Measurements from ENCODE around the gene JOSD2.

The JOSD2 gene

DNA sequence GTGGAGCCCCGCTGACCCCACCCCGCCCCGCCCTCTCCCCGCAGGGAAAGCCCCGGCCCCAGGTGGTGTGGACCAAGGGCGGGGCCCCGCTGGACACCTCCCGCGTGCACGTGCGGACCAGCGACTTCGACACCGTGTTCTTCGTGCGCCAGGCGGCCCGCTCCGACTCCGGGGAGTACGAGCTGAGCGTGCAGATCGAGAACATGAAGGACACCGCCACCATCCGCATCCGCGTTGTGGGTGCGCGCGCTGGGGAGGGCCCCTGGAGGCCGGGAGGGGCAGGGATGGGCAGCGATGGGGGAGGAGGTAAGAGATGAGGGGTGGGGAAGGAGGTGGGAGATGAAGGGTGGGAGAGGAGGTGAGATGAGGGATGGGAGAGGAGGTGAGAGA, 51.9 kb downstream of the JOSD2 start:
- Histone ChIP-seq H3K27me3 (ENCODE audit: insufficient read depth, poor library complexity, severe bottlenecking) (no peaks in the 10 kb centered on the region), H3K27ac (replicated peaks) (no peak overlapping the region), H3K4me3 (replicated peaks; ENCODE audit: insufficient read depth, low read length) (no peak overlapping the region)
- TF ChIP-seq SPI1 (IDR thresholded peaks at IDR 0.05; ENCODE audit: borderline replicate concordance, low read depth) (no peak), POLR2AphosphoS5 (IDR thresholded peaks at IDR 0.05; ENCODE audit: low read depth) (no peak), GABPA (IDR thresholded peaks at IDR 0.05; ENCODE audit: low read depth) (no peak)
- TF ChIP-seq, protein P1, sequence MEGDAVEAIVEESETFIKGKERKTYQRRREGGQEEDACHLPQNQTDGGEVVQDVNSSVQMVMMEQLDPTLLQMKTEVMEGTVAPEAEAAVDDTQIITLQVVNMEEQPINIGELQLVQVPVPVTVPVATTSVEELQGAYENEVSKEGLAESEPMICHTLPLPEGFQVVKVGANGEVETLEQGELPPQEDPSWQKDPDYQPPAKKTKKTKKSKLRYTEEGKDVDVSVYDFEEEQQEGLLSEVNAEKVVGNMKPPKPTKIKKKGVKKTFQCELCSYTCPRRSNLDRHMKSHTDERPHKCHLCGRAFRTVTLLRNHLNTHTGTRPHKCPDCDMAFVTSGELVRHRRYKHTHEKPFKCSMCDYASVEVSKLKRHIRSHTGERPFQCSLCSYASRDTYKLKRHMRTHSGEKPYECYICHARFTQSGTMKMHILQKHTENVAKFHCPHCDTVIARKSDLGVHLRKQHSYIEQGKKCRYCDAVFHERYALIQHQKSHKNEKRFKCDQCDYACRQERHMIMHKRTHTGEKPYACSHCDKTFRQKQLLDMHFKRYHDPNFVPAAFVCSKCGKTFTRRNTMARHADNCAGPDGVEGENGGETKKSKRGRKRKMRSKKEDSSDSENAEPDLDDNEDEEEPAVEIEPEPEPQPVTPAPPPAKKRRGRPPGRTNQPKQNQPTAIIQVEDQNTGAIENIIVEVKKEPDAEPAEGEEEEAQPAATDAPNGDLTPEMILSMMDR (IDR thresholded peaks at IDR 0.05; ENCODE audit: insufficient read depth, low read length) = no peak
- TF ChIP-seq, protein P2, sequence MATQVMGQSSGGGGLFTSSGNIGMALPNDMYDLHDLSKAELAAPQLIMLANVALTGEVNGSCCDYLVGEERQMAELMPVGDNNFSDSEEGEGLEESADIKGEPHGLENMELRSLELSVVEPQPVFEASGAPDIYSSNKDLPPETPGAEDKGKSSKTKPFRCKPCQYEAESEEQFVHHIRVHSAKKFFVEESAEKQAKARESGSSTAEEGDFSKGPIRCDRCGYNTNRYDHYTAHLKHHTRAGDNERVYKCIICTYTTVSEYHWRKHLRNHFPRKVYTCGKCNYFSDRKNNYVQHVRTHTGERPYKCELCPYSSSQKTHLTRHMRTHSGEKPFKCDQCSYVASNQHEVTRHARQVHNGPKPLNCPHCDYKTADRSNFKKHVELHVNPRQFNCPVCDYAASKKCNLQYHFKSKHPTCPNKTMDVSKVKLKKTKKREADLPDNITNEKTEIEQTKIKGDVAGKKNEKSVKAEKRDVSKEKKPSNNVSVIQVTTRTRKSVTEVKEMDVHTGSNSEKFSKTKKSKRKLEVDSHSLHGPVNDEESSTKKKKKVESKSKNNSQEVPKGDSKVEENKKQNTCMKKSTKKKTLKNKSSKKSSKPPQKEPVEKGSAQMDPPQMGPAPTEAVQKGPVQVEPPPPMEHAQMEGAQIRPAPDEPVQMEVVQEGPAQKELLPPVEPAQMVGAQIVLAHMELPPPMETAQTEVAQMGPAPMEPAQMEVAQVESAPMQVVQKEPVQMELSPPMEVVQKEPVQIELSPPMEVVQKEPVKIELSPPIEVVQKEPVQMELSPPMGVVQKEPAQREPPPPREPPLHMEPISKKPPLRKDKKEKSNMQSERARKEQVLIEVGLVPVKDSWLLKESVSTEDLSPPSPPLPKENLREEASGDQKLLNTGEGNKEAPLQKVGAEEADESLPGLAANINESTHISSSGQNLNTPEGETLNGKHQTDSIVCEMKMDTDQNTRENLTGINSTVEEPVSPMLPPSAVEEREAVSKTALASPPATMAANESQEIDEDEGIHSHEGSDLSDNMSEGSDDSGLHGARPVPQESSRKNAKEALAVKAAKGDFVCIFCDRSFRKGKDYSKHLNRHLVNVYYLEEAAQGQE (IDR thresholded peaks at IDR 0.05; ENCODE audit: insufficient replicate concordance, low read depth) = no peak
- no peak for DNase-seq (ENCODE audit: low read depth in 1 of 2, low spot score in 1 of 2)

DNA sequence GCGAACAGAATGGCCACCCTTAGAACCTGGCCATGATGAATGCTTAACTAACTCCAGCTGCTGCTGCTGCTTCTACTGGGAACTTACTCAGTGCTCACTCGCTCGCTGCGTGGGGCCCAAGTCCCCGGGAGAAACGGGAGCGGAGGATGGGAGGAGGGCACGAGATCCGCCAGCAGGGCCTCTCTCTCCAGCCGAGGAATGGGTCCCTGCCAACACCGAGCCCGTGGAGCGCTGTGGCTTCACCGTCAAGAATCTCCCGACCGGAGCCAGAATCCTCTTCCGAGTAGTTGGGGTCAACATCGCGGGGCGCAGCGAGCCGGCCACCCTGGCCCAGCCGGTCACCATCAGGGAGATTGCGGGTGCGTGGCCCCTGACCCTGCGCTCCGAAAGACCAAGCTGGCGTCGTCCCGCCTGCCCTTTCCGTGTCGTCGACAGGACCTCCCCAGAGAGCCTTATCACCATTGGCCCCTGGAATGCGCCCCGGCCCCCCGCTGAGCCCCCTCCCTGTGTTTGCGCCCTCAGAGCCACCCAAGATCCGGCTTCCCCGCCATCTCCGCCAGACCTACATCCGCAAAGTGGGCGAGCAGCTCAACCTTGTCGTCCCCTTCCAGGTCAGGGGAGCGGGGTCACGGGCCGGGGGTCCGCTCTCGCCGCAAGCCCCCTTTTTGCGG, 52.5 kb downstream of the JOSD2 start:
- DNase-seq (ENCODE audit: low read depth in 1 of 2, low spot score in 1 of 2) = no peak
- TF ChIP-seq, protein P1 (IDR thresholded peaks at IDR 0.05; ENCODE audit: insufficient read depth, low read length) = no peak
- no peak for TF ChIP-seq POLR2AphosphoS5 (IDR thresholded peaks at IDR 0.05; ENCODE audit: low read depth)
- no peaks in the 10 kb centered on the region for H3K27me3 ChIP-seq (ENCODE audit: insufficient read depth, poor library complexity, severe bottlenecking)
- H3K4me3 ChIP-seq (replicated peaks; ENCODE audit: insufficient read depth, low read length) = no peak overlapping the region
- H3K27ac ChIP-seq (replicated peaks) = no peak overlapping the region

DNA sequence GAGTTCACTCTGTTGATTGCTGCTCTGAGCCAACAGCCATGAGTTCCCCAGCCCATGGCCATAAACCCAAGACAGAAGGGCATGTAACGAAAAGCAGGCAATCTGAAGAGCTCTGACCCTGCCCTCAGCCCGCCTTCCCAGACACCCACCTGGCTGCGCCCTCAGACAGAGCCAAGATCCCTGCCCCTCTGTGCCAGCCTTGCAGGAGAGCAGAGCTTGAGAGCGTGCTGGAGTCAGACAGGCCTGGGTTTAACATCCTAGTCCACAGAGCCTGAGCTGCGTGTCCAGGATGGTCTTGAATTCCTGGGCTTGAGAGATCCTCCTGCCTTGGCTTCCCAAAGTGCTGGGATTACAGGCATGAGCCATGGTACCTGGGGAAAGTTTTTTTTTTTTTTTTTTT, 53.7 kb downstream of the JOSD2 start:
- no peak for DNase-seq (ENCODE audit: low read depth in 1 of 2, low spot score in 1 of 2)
- Histone ChIP-seq H3K27ac (replicated peaks) (no peak overlapping the region), H3K27me3 (ENCODE audit: insufficient read depth, poor library complexity, severe bottlenecking) (no peaks in the 10 kb centered on the region), H3K4me3 (replicated peaks; ENCODE audit: insufficient read depth, low read length) (no peak overlapping the region)
- TF ChIP-seq, protein P2 (IDR thresholded peaks at IDR 0.05; ENCODE audit: insufficient replicate concordance, low read depth) = no peak
- TF ChIP-seq, protein P1 (IDR thresholded peaks at IDR 0.05; ENCODE audit: insufficient read depth, low read length) = no peak
- no peak for TF ChIP-seq POLR2AphosphoS5 (IDR thresholded peaks at IDR 0.05; ENCODE audit: low read depth)
- no peak for TF ChIP-seq GABPA (IDR thresholded peaks at IDR 0.05; ENCODE audit: low read depth)
- TF ChIP-seq SPI1 (IDR thresholded peaks at IDR 0.05; ENCODE audit: borderline replicate concordance, low read depth) = no peak

All from HL-60 (cell line).